ENCODE measurements around the gene KDM7A. TPM values are rescaled to one million over a fixed set of nuclear protein-coding genes. Genes with fewer than 3 reads are reported as not detected.

Gene KDM7A
- total and polyA plus RNA-seq, 2 of the 4 experiments (the other 2 are of a cell fraction) = 1.5 to 2.3 TPM

DNA sequence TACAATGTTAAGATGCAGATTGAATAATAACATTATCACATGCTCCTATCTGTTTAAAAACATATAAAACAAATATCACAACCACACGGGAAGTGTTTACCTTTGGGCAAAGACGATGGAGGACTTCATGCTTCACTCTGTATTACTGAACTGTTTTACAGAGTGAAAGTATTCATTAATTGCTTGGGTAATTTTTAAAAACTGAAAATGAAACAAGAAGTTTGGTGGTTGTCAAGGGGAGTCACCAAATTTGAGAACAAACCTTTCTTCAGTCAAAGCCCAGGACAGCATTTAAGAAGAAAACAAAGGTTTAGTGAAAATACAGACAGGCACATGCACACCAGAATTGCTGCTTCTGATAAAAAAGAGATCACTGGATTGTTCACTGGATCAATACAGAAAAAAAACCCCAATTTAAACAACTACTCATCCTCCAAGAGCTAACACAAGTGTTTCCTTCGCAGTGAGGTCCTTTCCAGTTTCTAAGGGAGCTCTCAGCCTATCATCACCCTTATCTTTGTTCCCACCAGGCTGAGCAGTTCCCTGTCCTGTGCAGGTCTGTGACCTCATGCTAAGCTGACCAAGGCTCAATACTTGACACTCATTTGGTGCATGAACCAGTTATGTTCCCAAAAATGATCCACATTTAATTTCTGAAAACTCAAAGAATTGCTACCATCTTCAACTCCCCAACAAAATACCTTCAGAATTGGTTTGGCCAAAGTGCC, 122.8 kb downstream of the KDM7A start:
- intact Hi-C loops (cut with micrococcal nuclease) (no loop called here), in situ Hi-C loops (cut with MboI; ENCODE audit: low sequenced_read_pairs) (no loop called here), dilution Hi-C loops (cut with HindIII; ENCODE audit: low sequenced_read_pairs, unreplicated experiment) (no loop called here)
- Histone ChIP-seq H4K20me1 (ENCODE audit: insufficient read depth, low read length) (peaks cover under 1% of the 10 kb centered on the region; the same call in 1 of the 2 replicates), H3K4me1 (ENCODE audit: control insufficient read depth, insufficient read depth, low read length) (peaks cover under 1% of the 10 kb centered on the region), H2BK20ac (ENCODE audit: low read depth, low read length) (no peak overlapping the region), H3K4me2 (ENCODE audit: low read depth, low read length) (no peak overlapping the region), H3K36me3 (ENCODE audit: control insufficient read depth, insufficient read depth, low read length) (peaks cover 2% of the 10 kb centered on the region; the same call in 1 of the 2 replicates), H2BK5ac (ENCODE audit: low read depth, low read length, poor library complexity, severe bottlenecking) (no peak overlapping the region), H4K8ac (ENCODE audit: low read depth in 2 of 2, low read length in 2 of 2) (no peak overlapping the region), H3K18ac (ENCODE audit: low read depth, low read length) (no peak overlapping the region), H2AFZ (replicated peaks; ENCODE audit: low read length, poor library complexity) (no peak overlapping the region), H2BK120ac (ENCODE audit: low read depth, low read length) (no peak overlapping the region), H3K23ac (ENCODE audit: low read depth, low read length) (no peak overlapping the region), H3K4ac (ENCODE audit: low read depth, low read length) (no peak overlapping the region), H3K9me1 (ENCODE audit: insufficient read depth, low read length) (peaks cover 17% of the 10 kb centered on the region), H3K79me1 (ENCODE audit: low read depth in 1 of 2, low read length in 2 of 2) (peaks cover 14 to 46% of the 10 kb centered on the region in 2 experiments; a peak in 3 of 4 replicates), H4K5ac (ENCODE audit: low read depth, low read length) (no peak overlapping the region), H4K91ac (ENCODE audit: insufficient read depth, low read depth, low read length) (no peak overlapping the region), H3K14ac (replicated peaks; ENCODE audit: low read depth, low read length) (no peak overlapping the region), H2BK15ac (ENCODE audit: low read depth, low read length) (no peak overlapping the region), H2AK9ac (replicated peaks; ENCODE audit: low read depth, low read length, poor library complexity) (no peak overlapping the region), H3K27ac (ENCODE audit: insufficient read depth, low read length) (no peak overlapping the region), H3K4me3 (ENCODE audit: insufficient read depth, low read depth, low read length) (no peak overlapping the region), H3K9me3 (ENCODE audit: control insufficient read depth, insufficient read depth, low read length) (no peaks in the 10 kb centered on the region), H3K27me3 (ENCODE audit: control insufficient read depth, insufficient read depth, low read length) (no peaks in the 10 kb centered on the region), H2AK5ac (ENCODE audit: low read depth, low read length) (no peak overlapping the region), H3K9ac (ENCODE audit: low read depth, low read length) (no peak overlapping the region), H3K56ac (ENCODE audit: extremely low read depth, insufficient read depth, low read length) (no peak overlapping the region)
- DNase-seq (no peak), ATAC-seq (ENCODE audit: low read depth) (no peak)
- POLR2A ChIA-PET (ENCODE audit: unreplicated experiment) = no interaction called here
- no peak for TF ChIP-seq POLR2A (IDR thresholded peaks at IDR 0.05; ENCODE audit: low read depth, low read length)
- no peak for TF ChIP-seq BHLHE40 (IDR thresholded peaks at IDR 0.05; ENCODE audit: low read depth, low read length)
- TF ChIP-seq, protein P1, sequence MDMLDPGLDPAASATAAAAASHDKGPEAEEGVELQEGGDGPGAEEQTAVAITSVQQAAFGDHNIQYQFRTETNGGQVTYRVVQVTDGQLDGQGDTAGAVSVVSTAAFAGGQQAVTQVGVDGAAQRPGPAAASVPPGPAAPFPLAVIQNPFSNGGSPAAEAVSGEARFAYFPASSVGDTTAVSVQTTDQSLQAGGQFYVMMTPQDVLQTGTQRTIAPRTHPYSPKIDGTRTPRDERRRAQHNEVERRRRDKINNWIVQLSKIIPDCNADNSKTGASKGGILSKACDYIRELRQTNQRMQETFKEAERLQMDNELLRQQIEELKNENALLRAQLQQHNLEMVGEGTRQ (IDR thresholded peaks at IDR 0.05; ENCODE audit: low read depth, low read length) = no peak
- TF ChIP-seq SMC3 (IDR thresholded peaks at IDR 0.05; ENCODE audit: low read depth, low read length) = no peak
- no peak for TF ChIP-seq MAZ (IDR thresholded peaks at IDR 0.05; ENCODE audit: borderline replicate concordance, low read depth, low read length)
- TF ChIP-seq RAD21 (IDR thresholded peaks at IDR 0.05; ENCODE audit: low read length) = no peak
- TF ChIP-seq, protein P2, sequence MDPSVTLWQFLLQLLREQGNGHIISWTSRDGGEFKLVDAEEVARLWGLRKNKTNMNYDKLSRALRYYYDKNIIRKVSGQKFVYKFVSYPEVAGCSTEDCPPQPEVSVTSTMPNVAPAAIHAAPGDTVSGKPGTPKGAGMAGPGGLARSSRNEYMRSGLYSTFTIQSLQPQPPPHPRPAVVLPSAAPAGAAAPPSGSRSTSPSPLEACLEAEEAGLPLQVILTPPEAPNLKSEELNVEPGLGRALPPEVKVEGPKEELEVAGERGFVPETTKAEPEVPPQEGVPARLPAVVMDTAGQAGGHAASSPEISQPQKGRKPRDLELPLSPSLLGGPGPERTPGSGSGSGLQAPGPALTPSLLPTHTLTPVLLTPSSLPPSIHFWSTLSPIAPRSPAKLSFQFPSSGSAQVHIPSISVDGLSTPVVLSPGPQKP (IDR thresholded peaks at IDR 0.05; ENCODE audit: borderline replicate concordance, low read depth, low read length) = no peak
- no peak for TF ChIP-seq CEBPB (IDR thresholded peaks at IDR 0.05; ENCODE audit: low read depth, low read length)
- TF ChIP-seq CHD1 (IDR thresholded peaks at IDR 0.05; ENCODE audit: low read depth, low read length) = no peak
- no peak for TF ChIP-seq RCOR1 (IDR thresholded peaks at IDR 0.05; ENCODE audit: insufficient replicate concordance, low read length)
- TF ChIP-seq MAFK (IDR thresholded peaks at IDR 0.05; ENCODE audit: low read depth, low read length) = no peak
- TF ChIP-seq RFX5 (IDR thresholded peaks at IDR 0.05; ENCODE audit: low read depth, low read length) = no peak
- WGBS, 2 experiments (ENCODE audit: extremely low coverage in 2 of 2, insufficient read length in 1 of 2) = 100% methylated on average over 1 of the region's 3 CpGs; no CpG with 5 or more reads in 1 of the 2 experiments
- CTCF ChIA-PET = no interaction called here
- no TSS peak for BruUV-seq (replicated peaks)
